ENCODE results near the gene ENO4.

Gene ENO4

GRCh38 chr10:116861796-116862195, 12.5 kb downstream of the ENO4 start:
- no peak for TF ChIP-seq EZH2phosphoT487 (conservative IDR thresholded peaks at IDR 0.05; ENCODE audit: low read length)
- no peak for TF ChIP-seq CTCF (IDR thresholded peaks at IDR 0.05; ENCODE audit: insufficient read depth, low read length, poor library complexity, severe bottlenecking)
- H3K27me3 ChIP-seq (ENCODE audit: low read length) = no peaks in the 10 kb centered on the region

GRCh38 chr10:116864436-116864835, 15.1 kb downstream of the ENO4 start:
- no peaks in the 10 kb centered on the region for H3F3A ChIP-seq (ENCODE audit: insufficient read depth)
- no peaks in the 10 kb centered on the region for H3K36me3 ChIP-seq (ENCODE audit: low read length)
- no peaks in the 10 kb centered on the region for H3K27me3 ChIP-seq (ENCODE audit: low read length)
- H3K4me2 ChIP-seq (ENCODE audit: low read depth, low read length, poor library complexity, severe bottlenecking) = no peak overlapping the region
- H3K79me2 ChIP-seq (ENCODE audit: insufficient read depth, low read length) = no peaks in the 10 kb centered on the region
- H3K27ac ChIP-seq (ENCODE audit: low read depth, low read length) = no peak overlapping the region
- no peak overlapping the region for H3K4me3 ChIP-seq (ENCODE audit: insufficient read depth, low read length, poor library complexity, severe bottlenecking)
- no peak overlapping the region for H2AFZ ChIP-seq (ENCODE audit: low read depth, low read length, severe bottlenecking)
- H3K9me3 ChIP-seq (ENCODE audit: insufficient read depth, low read length) = no peaks in the 10 kb centered on the region
- no peaks in the 10 kb centered on the region for H4K20me1 ChIP-seq (ENCODE audit: low read depth, low read length)
- no peaks in the 10 kb centered on the region for H3K9me2 ChIP-seq (replicated peaks; ENCODE audit: insufficient read depth, low read length)
- no peak for TF ChIP-seq CTCF (IDR thresholded peaks at IDR 0.05; ENCODE audit: insufficient read depth, low read length, poor library complexity, severe bottlenecking)
- TF ChIP-seq EZH2phosphoT487 (conservative IDR thresholded peaks at IDR 0.05; ENCODE audit: low read length) = no peak
- no peak overlapping the region for H3K9ac ChIP-seq (ENCODE audit: low read length)

More at GRCh38 chr10:116861796-116862195, 12.5 kb downstream of the ENO4 start:
- Histone ChIP-seq H3F3A (ENCODE audit: insufficient read depth) (no peaks in the 10 kb centered on the region), H3K79me2 (ENCODE audit: insufficient read depth, low read length) (no peaks in the 10 kb centered on the region), H3K9me3 (ENCODE audit: insufficient read depth, low read length) (0 out of 2 replicates have a peak, but pooled peaks cover 6% of the 10 kb centered on the region), H3K4me3 (ENCODE audit: insufficient read depth, low read length, poor library complexity, severe bottlenecking) (no peak overlapping the region), H2AFZ (ENCODE audit: low read depth, low read length, severe bottlenecking) (no peak overlapping the region), H3K9me2 (replicated peaks; ENCODE audit: insufficient read depth, low read length) (no peaks in the 10 kb centered on the region), H3K27ac (ENCODE audit: low read depth, low read length) (no peak overlapping the region), H3K4me2 (ENCODE audit: low read depth, low read length, poor library complexity, severe bottlenecking) (no peak overlapping the region), H3K9ac (ENCODE audit: low read length) (no peak overlapping the region), H4K20me1 (ENCODE audit: low read depth, low read length) (no peaks in the 10 kb centered on the region), H3K36me3 (ENCODE audit: low read length) (no peaks in the 10 kb centered on the region)

GRCh38 chr10:116866066-116866465, 16.8 kb downstream of the ENO4 start:
- TF ChIP-seq EZH2phosphoT487 (conservative IDR thresholded peaks at IDR 0.05; ENCODE audit: low read length) = no peak
- TF ChIP-seq CTCF (IDR thresholded peaks at IDR 0.05; ENCODE audit: insufficient read depth, low read length, poor library complexity, severe bottlenecking) = no peak
- Histone ChIP-seq H3K4me2 (ENCODE audit: low read depth, low read length, poor library complexity, severe bottlenecking) (no peak overlapping the region), H3K27ac (ENCODE audit: low read depth, low read length) (no peak overlapping the region), H3K9me2 (replicated peaks; ENCODE audit: insufficient read depth, low read length) (no peaks in the 10 kb centered on the region), H3F3A (ENCODE audit: insufficient read depth) (no peaks in the 10 kb centered on the region), H3K27me3 (ENCODE audit: low read length) (no peaks in the 10 kb centered on the region), H4K20me1 (ENCODE audit: low read depth, low read length) (no peaks in the 10 kb centered on the region), H2AFZ (ENCODE audit: low read depth, low read length, severe bottlenecking) (no peak overlapping the region), H3K36me3 (ENCODE audit: low read length) (no peaks in the 10 kb centered on the region), H3K79me2 (ENCODE audit: insufficient read depth, low read length) (no peaks in the 10 kb centered on the region), H3K9ac (ENCODE audit: low read length) (no peak overlapping the region), H3K4me3 (ENCODE audit: insufficient read depth, low read length, poor library complexity, severe bottlenecking) (no peak overlapping the region), H3K9me3 (ENCODE audit: insufficient read depth, low read length) (no peaks in the 10 kb centered on the region)
